Measurements from ENCODE around the gene GPD1L. TPM values are rescaled to one million over a fixed set of nuclear protein-coding genes. Genes with fewer than 3 reads are reported as not detected.
"Not testable (repeated sequence)": the region's sequence is repeated elsewhere in the genome, so short reads cannot be mapped to it uniquely, and the experiment has no call there.

GPD1L gene
- total RNA-seq, 1 experiment from 2014 or later, result 9.3 TPM

DNA sequence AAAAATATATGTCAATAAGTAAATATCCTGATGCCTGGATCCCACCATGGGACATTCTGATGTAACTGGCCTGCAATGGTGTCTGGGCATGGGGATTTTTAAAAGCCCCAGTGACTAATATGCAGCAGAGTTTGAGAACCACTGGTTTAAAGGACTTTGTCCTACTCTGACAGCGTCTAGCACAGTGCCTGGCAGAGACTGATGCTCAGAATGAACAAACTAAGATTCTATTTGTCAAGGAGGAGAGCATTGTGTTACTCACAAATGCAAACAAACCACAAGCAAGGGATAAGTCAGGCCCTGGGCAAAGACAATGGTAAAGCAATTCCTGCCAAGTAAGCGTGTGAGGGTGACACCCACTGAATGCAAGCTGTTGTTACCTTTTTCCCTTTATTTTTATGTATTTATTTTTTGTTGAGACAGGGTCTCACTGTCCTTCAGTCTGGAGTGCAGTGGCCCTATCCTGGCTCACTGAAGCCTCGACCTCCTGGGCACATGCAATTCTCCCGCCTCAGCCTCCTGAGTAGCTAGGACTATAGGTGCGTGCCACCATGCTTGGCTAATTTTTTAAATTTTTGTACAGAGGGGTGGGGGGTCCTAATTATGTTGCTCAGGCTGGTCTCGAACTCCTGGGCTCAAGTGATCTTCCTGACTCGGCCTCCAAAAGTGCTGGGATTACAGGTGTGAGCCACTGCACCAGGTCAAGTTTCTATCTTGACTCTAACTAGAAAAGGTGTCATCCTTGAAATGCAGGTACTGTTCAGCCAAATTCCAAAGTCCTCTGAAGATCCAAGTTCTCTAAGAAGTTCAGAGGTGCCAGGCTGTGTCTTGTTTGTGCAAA is 909 bp upstream of the GPD1L start:
- intact Hi-C loops (cut with micrococcal nuclease; ENCODE audit: unreplicated experiment), result loop anchor here (2.0 to 5.0 kb wide), 4 partner anchors 23 to 61 kb away; no protein-coding TSS in a partner anchor
- H3K4me1 Mint-ChIP-seq (ENCODE audit: low read depth, unreplicated experiment), result peaks cover 10% of the 10 kb centered on the region
- Histone ChIP-seq H3K27me3 (replicated peaks; ENCODE audit: control insufficient read depth, insufficient read depth, low read length) (no peaks in the 10 kb centered on the region), H3K36me3 (ENCODE audit: control insufficient read depth, insufficient read depth, low read length) (no peaks in the 10 kb centered on the region), H3K9me3 (peaks cover 8% of the 10 kb centered on the region; the same call in 1 of the 2 replicates), H3K4me3 (ENCODE audit: low read depth, low read length) (no peak overlapping the region), H3K4me1 (peaks cover 14% of the 10 kb centered on the region)
- peaks cover 23% of the 10 kb centered on the region for H3K9me3 Mint-ChIP-seq (ENCODE audit: unreplicated experiment)
- H3K27me3 Mint-ChIP-seq (ENCODE audit: insufficient read depth, unreplicated experiment), result no peaks in the 10 kb centered on the region
- no TSS peak for BruUV-seq (replicated peaks)
- CTCF ChIA-PET, result interaction anchor here (1.5 kb wide), 1 partner anchor 39 kb away, joined by 3 read pairs; no protein-coding TSS in a partner anchor
- H3K36me3 Mint-ChIP-seq (ENCODE audit: insufficient read depth, unreplicated experiment), result peaks cover 6% of the 10 kb centered on the region
- DNase-seq, result peak in 1 of 2 experiments; percentile 21
- peak overlapping the region; percentile 82 for H3K4me3 Mint-ChIP-seq (ENCODE audit: unreplicated experiment)
- POLR2A ChIA-PET, result no interaction called here
- TF ChIP-seq CTCF (IDR thresholded peaks at IDR 0.05; ENCODE audit: insufficient read depth in 1 of 2, low read depth in 1 of 2, low read length in 1 of 2, severe bottlenecking in 1 of 2, unreplicated experiment in 1 of 2), result no peak
- no peak overlapping the region for H3K27ac Mint-ChIP-seq (ENCODE audit: unreplicated experiment)

GRCh38 chr3:32106929-32107362 is 526 bp downstream of the GPD1L start:
- Histone ChIP-seq H3K4me1 (peaks cover 15% of the 10 kb centered on the region), H3K36me3 (ENCODE audit: control insufficient read depth, insufficient read depth, low read length) (no peaks in the 10 kb centered on the region), H3K4me3 (ENCODE audit: low read depth, low read length) (peak overlapping the region; percentile 73), H3K9me3 (peaks cover 5% of the 10 kb centered on the region; the same call in 1 of the 2 replicates), H3K27me3 (replicated peaks; ENCODE audit: control insufficient read depth, insufficient read depth, low read length) (no peaks in the 10 kb centered on the region)
- peak in 1 of 2 experiments; percentile 5 for DNase-seq
- H3K9me3 Mint-ChIP-seq (ENCODE audit: unreplicated experiment), result peaks cover 17% of the 10 kb centered on the region
- no peak overlapping the region for H3K27ac Mint-ChIP-seq (ENCODE audit: unreplicated experiment)
- ChIA-PET POLR2A (no interaction called here), CTCF (no interaction called here)
- no peak for TF ChIP-seq CTCF (IDR thresholded peaks at IDR 0.05; ENCODE audit: insufficient read depth in 1 of 2, low read depth in 1 of 2, low read length in 1 of 2, severe bottlenecking in 1 of 2, unreplicated experiment in 1 of 2)
- intact Hi-C loops (cut with micrococcal nuclease; ENCODE audit: unreplicated experiment), result loop anchor here (2.0 to 5.0 kb wide), 4 partner anchors 24 to 62 kb away; no protein-coding TSS in a partner anchor
- peaks cover 6% of the 10 kb centered on the region for H3K36me3 Mint-ChIP-seq (ENCODE audit: insufficient read depth, unreplicated experiment)
- H3K27me3 Mint-ChIP-seq (ENCODE audit: insufficient read depth, unreplicated experiment), result no peaks in the 10 kb centered on the region
- peaks cover 18% of the 10 kb centered on the region for H3K4me1 Mint-ChIP-seq (ENCODE audit: low read depth, unreplicated experiment)
- peak overlapping the region; percentile 82 for H3K4me3 Mint-ChIP-seq (ENCODE audit: unreplicated experiment)
- no TSS peak for BruUV-seq (replicated peaks)

DNA sequence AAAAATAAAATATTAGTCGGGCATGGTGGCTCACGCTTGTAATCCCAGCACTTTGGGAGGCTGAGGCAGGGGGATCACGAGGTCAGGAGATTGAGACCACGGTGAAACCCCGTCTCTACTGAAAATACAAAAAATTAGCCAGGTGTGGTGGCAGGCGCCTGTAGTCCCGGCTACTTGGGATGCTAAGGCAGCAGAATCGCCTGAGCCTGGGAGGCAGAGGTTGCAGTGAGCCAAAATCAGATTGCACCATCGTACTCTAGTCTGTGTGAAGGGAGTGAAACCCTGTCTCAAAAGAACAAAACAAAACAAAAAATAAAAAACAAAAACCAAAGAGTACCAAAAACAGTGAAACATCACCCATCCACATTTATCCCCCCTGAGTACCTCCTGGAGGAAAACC is 1.8 kb downstream of the GPD1L start:
- H3K4me3 Mint-ChIP-seq (ENCODE audit: unreplicated experiment); H3K27me3 Mint-ChIP-seq (ENCODE audit: insufficient read depth, unreplicated experiment); H3K27me3 ChIP-seq (replicated peaks; ENCODE audit: control insufficient read depth, insufficient read depth, low read length); H3K9me3 ChIP-seq; H3K9me3 Mint-ChIP-seq (ENCODE audit: unreplicated experiment); H3K27ac Mint-ChIP-seq (ENCODE audit: unreplicated experiment); H3K36me3 Mint-ChIP-seq (ENCODE audit: insufficient read depth, unreplicated experiment); BruUV-seq (replicated peaks); H3K4me3 ChIP-seq (ENCODE audit: low read depth, low read length); POLR2A ChIA-PET; DNase-seq; H3K36me3 ChIP-seq (ENCODE audit: control insufficient read depth, insufficient read depth, low read length): not testable (repeated sequence)
- CTCF ChIA-PET, result interaction anchor here (0.9 kb wide), 1 partner anchor 90 kb away, joined by 3 read pairs; no protein-coding TSS in a partner anchor
- peaks cover 18% of the 10 kb centered on the region for H3K4me1 Mint-ChIP-seq (ENCODE audit: low read depth, unreplicated experiment)
- intact Hi-C loops (cut with micrococcal nuclease; ENCODE audit: unreplicated experiment), result loop anchor here (5.0 kb wide), 2 partner anchors 34 to 51 kb away; no protein-coding TSS in a partner anchor
- H3K4me1 ChIP-seq, result peaks cover 15% of the 10 kb centered on the region

Measured in Caco-2 (cell line).